T-helper 17 cell (primary cell): Measurements from ENCODE around the gene PLAAT5. TPM values are rescaled to one million over a fixed set of nuclear protein-coding genes. Genes with fewer than 3 reads are reported as not detected.
"Not testable (repeated sequence)": the region's sequence is repeated elsewhere in the genome, so short reads cannot be mapped to it uniquely, and the experiment has no call there.

Experiments used
- ATAC-seq: fragments of 150-1000 bp; cut with Tn5 transposase; 2 replicates; pipeline ENCODE4 v1.10.0; 2021; ENCODE audit warnings: mild to moderate bottlenecking, moderate library complexity
- DNase-seq, 3 donors: peaks; one replicate each; pipeline versions ENCODE4 v3.0.0 to v3.0.0-alpha.2; 2020 to 2021
- H3K9me3 ChIP-seq: one replicate; pipeline ENCODE4 v1.7.0; 2013; ENCODE audit warnings: low read length, mild to moderate bottlenecking; ENCODE audit not compliant: control insufficient read depth, poor library complexity, severe bottlenecking
- H3K27ac Mint-ChIP-seq: one replicate; pipeline ENCODE4 v1.8.0; 2022; ENCODE audit warnings: mild to moderate bottlenecking, moderate library complexity, mixed read lengths
- H3K27me3 Mint-ChIP-seq: one replicate; pipeline ENCODE4 v1.8.0; 2022; ENCODE audit warnings: mixed read lengths
- H3K36me3 Mint-ChIP-seq: one replicate; pipeline ENCODE4 v1.8.0; 2022; ENCODE audit warnings: low read depth, mixed read lengths
- H3K4me1 Mint-ChIP-seq: one replicate; pipeline ENCODE4 v1.8.0; 2022; ENCODE audit warnings: mild to moderate bottlenecking, mixed read lengths
- H3K4me3 Mint-ChIP-seq: one replicate; pipeline ENCODE4 v1.8.0; 2022; ENCODE audit warnings: mild to moderate bottlenecking, moderate library complexity, mixed read lengths
- total RNA-seq, 4 donors: library from RNA in 2 of 4; stranded (reverse) in 2 of 4; gene quantifications; one replicate each; pipeline ENCODE4 v1.2.3 and lab custom pipeline; 2022 to 2026

PLAAT5 gene, protein sequence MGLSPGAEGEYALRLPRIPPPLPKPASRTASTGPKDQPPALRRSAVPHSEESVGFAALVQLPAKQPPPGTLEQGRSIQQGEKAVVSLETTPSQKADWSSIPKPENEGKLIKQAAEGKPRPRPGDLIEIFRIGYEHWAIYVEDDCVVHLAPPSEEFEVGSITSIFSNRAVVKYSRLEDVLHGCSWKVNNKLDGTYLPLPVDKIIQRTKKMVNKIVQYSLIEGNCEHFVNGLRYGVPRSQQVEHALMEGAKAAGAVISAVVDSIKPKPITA
- total RNA-seq (under 1 TPM in 1 of 2 donors, not detected in 1; 0.60 TPM), total RNA-seq (lab: John Stamatoyannopoulos, UW) (0 to 0.23 reads per million in 2 donors)

GRCh38 chr11:63490551-63491239, at the start of gene PLAAT5:
PLAAT5 (minus strand) TSS chr11:63491167; CDS start chr11:63491034, 133 bp downstream.
- peaks cover 3% of the 10 kb centered on the region for H3K36me3 Mint-ChIP-seq
- peaks cover 41% of the 10 kb centered on the region for H3K27me3 Mint-ChIP-seq
- H3K4me1 Mint-ChIP-seq, result peaks cover 8% of the 10 kb centered on the region
- peak within 1 kb of the TSS; percentile 91 for H3K4me3 Mint-ChIP-seq
- peak within 1 kb of the TSS; percentile 29 for H3K27ac Mint-ChIP-seq
- DNase-seq, result no peak
- peak; percentile 55 for ATAC-seq
- no peaks in the 10 kb centered on the region for H3K9me3 ChIP-seq

GRCh38 chr11:63537293-63538101, 46.5 kb upstream of the PLAAT5 start:
- Mint-ChIP-seq H3K4me3 (peak overlapping the region; percentile 93), H3K27me3 (no peaks in the 10 kb centered on the region), H3K4me1 (peaks cover 51% of the 10 kb centered on the region), H3K27ac (peak overlapping the region; percentile 95), H3K36me3 (peaks cover 2% of the 10 kb centered on the region)
- no peaks in the 10 kb centered on the region for H3K9me3 ChIP-seq
- peak; percentile 39 for ATAC-seq
- DNase-seq, result no peak

DNA sequence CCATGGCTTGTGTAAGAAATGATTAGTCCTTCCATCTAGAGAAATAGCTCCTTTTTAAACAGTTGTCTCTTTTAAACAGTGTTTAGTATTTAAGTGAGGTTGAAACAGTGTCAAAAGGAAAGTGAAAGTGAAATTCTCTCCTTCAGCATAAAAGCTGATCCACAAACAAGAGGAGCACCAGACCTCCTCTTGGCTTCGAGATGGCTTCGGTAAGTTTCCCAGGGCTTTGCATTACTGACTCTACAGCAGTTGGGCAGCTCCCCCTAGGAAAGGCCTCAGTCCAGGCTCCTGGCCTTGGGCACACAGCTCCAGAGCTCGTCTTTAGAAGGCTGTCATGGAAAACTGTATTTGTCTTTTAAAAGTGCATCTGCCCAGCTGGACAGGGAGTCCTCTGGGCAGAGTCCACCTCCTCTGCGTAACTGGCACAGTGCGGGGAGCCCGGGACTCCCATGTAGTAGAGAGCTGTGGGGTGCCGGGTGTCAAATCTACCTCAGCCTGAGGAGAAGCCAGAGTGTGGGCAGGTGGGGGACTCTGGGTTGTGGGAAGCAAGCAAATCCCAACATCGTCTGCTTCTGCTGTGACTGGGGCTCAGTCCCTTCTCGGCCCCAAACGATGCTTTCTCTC, 45.8 kb upstream of the PLAAT5 start, which contains the start of gene PLAAT4:
PLAAT4 (plus strand) TSS at position 140 of the 624 bp plus-strand sequence; CDS start at position 201, 61 bp downstream.
- ATAC-seq (peak; percentile 63), DNase-seq (no peak)
- Mint-ChIP-seq H3K27me3 (no peaks in the 10 kb centered on the region), H3K4me3 (peak within 1 kb of the TSS; percentile 93), H3K36me3 (peaks cover 2% of the 10 kb centered on the region), H3K4me1 (peaks cover 52% of the 10 kb centered on the region), H3K27ac (peak within 1 kb of the TSS; percentile 95)
- H3K9me3 ChIP-seq, result no peaks in the 10 kb centered on the region

DNA sequence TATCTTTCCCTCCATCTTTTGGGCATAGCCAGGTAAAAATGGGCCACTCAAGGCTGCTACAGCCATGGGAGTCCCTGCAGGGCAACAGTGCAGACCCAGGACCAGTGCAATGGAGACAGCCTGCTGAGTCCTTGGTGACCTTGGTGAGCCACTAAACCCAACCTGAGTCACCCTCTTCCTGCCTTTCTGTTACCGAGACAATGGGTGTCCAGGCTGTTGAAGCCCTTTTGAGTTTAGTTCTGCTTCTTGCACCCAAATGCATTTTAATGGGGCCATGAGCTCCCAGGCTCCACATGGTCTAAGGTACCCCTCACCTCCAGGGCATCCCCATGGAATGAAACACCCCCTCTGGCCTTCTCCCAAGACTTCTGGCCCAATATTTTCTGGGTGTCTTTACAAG, 44.8 kb upstream of the PLAAT5 start:
- no peaks in the 10 kb centered on the region for H3K27me3 Mint-ChIP-seq
- peaks cover 2% of the 10 kb centered on the region for H3K36me3 Mint-ChIP-seq
- peaks cover 58% of the 10 kb centered on the region for H3K4me1 Mint-ChIP-seq
- H3K27ac Mint-ChIP-seq, result peak overlapping the region; percentile 95
- ATAC-seq (no peak), DNase-seq (peak in 1 of 3 donors; percentile 15)
- peak overlapping the region; percentile 93 for H3K4me3 Mint-ChIP-seq
- no peaks in the 10 kb centered on the region for H3K9me3 ChIP-seq

DNA sequence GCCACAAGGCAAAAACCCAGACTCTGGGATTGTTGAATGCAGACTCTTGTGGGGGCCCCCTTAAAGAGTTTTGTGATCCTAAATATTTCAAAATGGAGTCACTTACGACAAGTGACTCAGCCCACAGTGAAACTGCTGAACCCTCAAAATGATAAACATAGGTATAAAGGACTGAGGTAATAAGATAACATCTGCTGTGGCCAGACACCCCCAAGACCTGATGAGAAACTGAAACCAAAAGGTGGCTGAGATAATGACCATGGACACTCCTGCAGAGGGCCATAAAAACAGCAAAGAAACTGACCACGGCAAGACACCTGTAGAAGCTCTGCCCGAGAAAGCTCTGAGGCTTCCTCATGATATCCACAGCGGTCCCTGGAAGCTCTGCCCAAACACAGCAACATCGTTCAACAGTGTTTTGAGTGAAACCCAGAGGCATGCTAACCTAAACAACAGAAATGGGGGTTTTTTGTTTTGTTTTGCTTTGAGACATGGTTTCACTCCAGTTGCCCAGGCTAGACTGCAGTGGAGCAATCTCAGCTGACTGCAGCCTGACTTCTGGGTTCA, 44.0 kb upstream of the PLAAT5 start:
- H3K9me3 ChIP-seq, result no peaks in the 10 kb centered on the region
- Mint-ChIP-seq H3K36me3 (peaks cover 2% of the 10 kb centered on the region), H3K4me3 (peak overlapping the region; percentile 93), H3K27ac (peak overlapping the region; percentile 95), H3K4me1 (peaks cover 58% of the 10 kb centered on the region), H3K27me3 (no peaks in the 10 kb centered on the region)
- ATAC-seq, result peak; percentile 44
- DNase-seq, result no peak

- no peak for DNase-seq
- no peaks in the 10 kb centered on the region for H3K36me3 Mint-ChIP-seq
- H3K27me3 Mint-ChIP-seq, result no peaks in the 10 kb centered on the region
- peaks cover 60% of the 10 kb centered on the region for H3K4me1 Mint-ChIP-seq
- H3K27ac Mint-ChIP-seq, result peak overlapping the region; percentile 95
- no peak for ATAC-seq
- H3K9me3 ChIP-seq, result no peaks in the 10 kb centered on the region
- H3K4me3 Mint-ChIP-seq, result peak overlapping the region; percentile 53
These were observed 43.1 kb upstream of the PLAAT5 start for GRCh38 chr11:63534076-63534475.

DNA sequence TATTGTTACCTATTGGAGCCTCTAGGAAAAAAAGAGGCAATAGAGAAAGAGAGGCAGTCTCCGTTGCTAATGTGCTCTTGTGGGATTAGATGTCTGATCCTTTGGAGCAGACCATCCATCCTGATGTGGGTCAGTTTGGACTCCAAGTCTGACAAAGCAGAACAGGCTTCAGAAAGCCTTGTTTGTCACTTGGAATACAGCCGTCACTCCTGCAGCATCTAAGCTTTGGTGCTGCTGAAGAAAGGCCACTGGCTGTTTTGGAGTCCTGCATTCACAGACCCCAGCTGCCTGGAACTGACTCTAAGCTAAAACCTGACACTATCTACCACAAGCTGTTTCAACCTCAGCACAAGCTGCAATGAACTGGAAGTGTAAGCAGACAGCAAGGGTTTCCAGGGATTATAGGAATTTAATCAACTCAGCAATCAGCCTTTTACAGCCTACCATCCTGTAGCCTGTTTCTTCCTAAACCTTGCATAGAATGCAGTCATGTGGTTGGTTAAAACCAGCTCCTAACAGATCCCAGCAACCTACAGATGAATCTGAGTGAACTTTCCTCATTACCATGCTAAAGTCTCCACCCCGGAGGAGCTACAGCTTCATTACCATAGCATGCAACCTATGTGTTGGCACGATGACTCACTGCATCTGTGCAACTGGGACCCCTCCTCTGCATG, 42.0 kb upstream of the PLAAT5 start:
- Mint-ChIP-seq H3K4me3 (peak overlapping the region; percentile 50), H3K36me3 (no peaks in the 10 kb centered on the region), H3K4me1 (peaks cover 53% of the 10 kb centered on the region), H3K27ac (peak overlapping the region; percentile 95), H3K27me3 (no peaks in the 10 kb centered on the region)
- no peaks in the 10 kb centered on the region for H3K9me3 ChIP-seq
- DNase-seq, result no peak
- no peak for ATAC-seq

DNA sequence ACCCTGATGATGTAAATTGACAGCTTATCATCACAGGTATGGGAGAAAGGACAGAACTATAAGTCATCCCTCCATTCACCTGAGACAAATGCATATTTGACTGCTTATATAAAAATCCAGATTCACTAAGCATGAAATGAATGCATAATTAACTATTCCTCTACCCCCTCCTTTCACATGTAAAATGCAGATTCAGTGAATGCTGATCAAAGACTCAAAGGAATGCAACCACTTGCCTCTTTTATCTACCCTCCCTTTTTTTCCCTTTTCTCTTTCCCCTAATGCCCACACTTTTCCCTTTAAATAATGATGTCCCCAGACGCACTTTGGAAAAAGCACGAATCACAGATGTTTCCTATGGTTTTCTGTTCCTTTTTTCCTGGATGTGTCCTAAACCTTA, 41.1 kb upstream of the PLAAT5 start:
- Mint-ChIP-seq H3K4me3 (peak overlapping the region; percentile 75), H3K36me3 (no peaks in the 10 kb centered on the region), H3K27me3 (no peaks in the 10 kb centered on the region), H3K4me1 (peaks cover 45% of the 10 kb centered on the region), H3K27ac (peak overlapping the region; percentile 95)
- ATAC-seq (no peak), DNase-seq (no peak)
- no peaks in the 10 kb centered on the region for H3K9me3 ChIP-seq

DNA sequence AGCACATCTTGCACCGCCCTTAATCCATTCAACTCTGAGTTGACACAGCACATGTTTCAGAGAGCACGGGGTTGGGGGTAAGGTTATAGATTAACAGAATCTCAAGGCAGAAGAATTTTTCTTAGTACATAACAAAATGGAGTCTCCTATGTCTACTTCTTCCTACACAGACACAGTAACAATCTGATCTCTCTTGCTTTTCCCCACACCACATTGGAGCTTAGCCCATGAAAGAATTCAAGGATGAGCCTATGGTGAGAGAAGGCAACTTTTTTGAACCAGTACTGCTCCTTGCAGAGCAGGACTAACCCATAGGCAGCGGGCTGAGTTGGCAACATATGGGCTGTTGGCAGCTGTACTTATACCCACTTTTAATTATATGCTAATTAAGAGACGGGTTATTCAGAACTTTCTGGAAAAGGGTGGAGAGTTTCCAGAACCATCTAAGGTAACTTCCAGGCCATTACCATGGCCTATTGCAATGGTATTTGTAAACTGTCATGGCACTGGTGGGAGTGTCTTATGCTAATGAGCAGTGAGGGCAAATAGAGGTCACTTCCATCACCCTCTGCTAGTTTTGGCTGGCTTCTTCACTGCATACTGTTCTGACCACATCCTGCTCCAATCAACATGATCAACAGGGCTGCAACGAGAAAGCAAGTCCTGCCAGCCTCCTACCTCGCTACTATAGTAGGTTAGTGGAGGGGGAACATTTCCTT, 40.3 kb upstream of the PLAAT5 start:
- peaks cover 40% of the 10 kb centered on the region for H3K4me1 Mint-ChIP-seq
- not testable (repeated sequence) for H3K9me3 ChIP-seq, H3K27me3 Mint-ChIP-seq, H3K36me3 Mint-ChIP-seq
- H3K27ac Mint-ChIP-seq, result peak overlapping the region; percentile 95
- ATAC-seq, result peak; percentile 97
- peak overlapping the region; percentile 75 for H3K4me3 Mint-ChIP-seq
- DNase-seq, result peak in 2 of 3 donors; percentile 39 to 41

GRCh38 chr11:63530021-63530420, 39.1 kb upstream of the PLAAT5 start:
- Mint-ChIP-seq H3K27ac (peak overlapping the region; percentile 87), H3K4me3 (no peak overlapping the region), H3K36me3 (no peaks in the 10 kb centered on the region), H3K4me1 (peaks cover 36% of the 10 kb centered on the region), H3K27me3 (no peaks in the 10 kb centered on the region)
- ATAC-seq, result no peak
- no peak for DNase-seq
- H3K9me3 ChIP-seq, result no peaks in the 10 kb centered on the region

- peak overlapping the region; percentile 87 for H3K27ac Mint-ChIP-seq
- not testable (repeated sequence) for H3K4me3 Mint-ChIP-seq
These were observed 38.4 kb upstream of the PLAAT5 start for GRCh38 chr11:63529373-63529772.

More at GRCh38 chr11:63529373-63529772, 38.4 kb upstream of the PLAAT5 start:
- not testable (repeated sequence) for H3K36me3 Mint-ChIP-seq, ATAC-seq, H3K9me3 ChIP-seq, DNase-seq, H3K27me3 Mint-ChIP-seq
- H3K4me1 Mint-ChIP-seq, result peaks cover 36% of the 10 kb centered on the region
